Thyroid gland (tissue), 4 donors: ENCODE results near the gene SCN7A. TPM values are rescaled to one million over a fixed set of nuclear protein-coding genes. Genes with fewer than 3 reads are reported as not detected.

Experiments used
- DNase-seq, 2 donors: peaks; one replicate each; pipeline ENCODE4 v3.0.0-alpha.2; 2019
- H3K27ac ChIP-seq, 3 donors: fragments of 200-600 bp; sonication (generic); 1 replicate in 2 of 3; 2 replicates in 1 of 3; pipeline ENCODE4 v1.5.1; 2016 to 2019; ENCODE audit warnings: mild to moderate bottlenecking in 1 of 3, moderate library complexity in 1 of 3
- H3K27me3 ChIP-seq: fragments of 200-600 bp; sonication (generic); one replicate; pipeline ENCODE4 v1.5.1; 2019
- H3K36me3 ChIP-seq, 2 donors: fragments of 200-600 bp; sonication (generic); one replicate each; pipeline ENCODE4 v1.5.1; 2016 to 2019
- H3K4me1 ChIP-seq, 2 donors: fragments of 200-600 bp; sonication (generic); one replicate each; pipeline ENCODE4 v1.5.1; 2017 to 2019
- H3K4me3 ChIP-seq, 3 donors: fragments of 200-600 bp; sonication (generic); replicated peaks in 1 of 3; 1 replicate in 2 of 3; 2 replicates in 1 of 3; pipeline ENCODE4 v1.5.1; 2016; ENCODE audit warnings: mild to moderate bottlenecking in 1 of 3
- H3K9me3 ChIP-seq: fragments of 200-600 bp; sonication (generic); one replicate; pipeline ENCODE4 v1.5.1; 2017
- POLR2A ChIP-seq, 2 donors: fragments of 450-650 bp; IDR thresholded peaks; one replicate each; pipeline ENCODE4 v1.6.1; 2017; ENCODE audit warnings: antibody characterized with exemption in 2 of 2, mild to moderate bottlenecking in 2 of 2, moderate library complexity in 1 of 2
- WGBS, 2 donors: methylation state at CpG; one replicate each; pipeline ENCODE4 v1.1.5; 2017; 5-methylcytosine and 5-hydroxymethylcytosine counted together
- intact Hi-C: fragments of 100-400 bp; cut with DNase I; formaldehyde crosslinking; loops from one replicate; pipeline ENCODE4 v1.15.1; 2023
- total RNA-seq, 4 donors: library from RNA; depleted of rRNA; stranded (reverse); fragments of >200 nt; gene quantifications; one replicate each; pipeline ENCODE4 v1.2.3, GENCODE V29; 2016
- TF ChIP-seq, protein P1 (sequence below), 6 experiments: fragments of 200-600 bp in 3 of 6; fragments of 450-650 bp in 3 of 6; sonication (generic) in 3 of 6; IDR thresholded peaks; one replicate each; pipeline ENCODE4 v1.5.1; 2016 to 2019; ENCODE audit warnings: antibody characterized with exemption in 6 of 6, mild to moderate bottlenecking in 2 of 6, inconsistent platforms in 1 of 6, moderate library complexity in 1 of 6

The SCN7A gene
- total RNA-seq, 4 donors from 2014 or later, result 1.6 to 3.0 (median 2.1) TPM

- H3K4me1 ChIP-seq, result peaks cover 0 to 10% of the 10 kb centered on the region in 2 donors
- H3K27ac ChIP-seq, result no peak overlapping the region
- no peak for DNase-seq
- no peaks in the 10 kb centered on the region for H3K9me3 ChIP-seq
- H3K36me3 ChIP-seq, result no peaks in the 10 kb centered on the region
- H3K27me3 ChIP-seq, result no peaks in the 10 kb centered on the region
- intact Hi-C loops, result no loop called here
- peak overlapping the region in 2 of 3 donors; percentile 34 to 42 for H3K4me3 ChIP-seq
- no peak for TF ChIP-seq POLR2A (IDR thresholded peaks at IDR 0.05)
- TF ChIP-seq, protein P1, sequence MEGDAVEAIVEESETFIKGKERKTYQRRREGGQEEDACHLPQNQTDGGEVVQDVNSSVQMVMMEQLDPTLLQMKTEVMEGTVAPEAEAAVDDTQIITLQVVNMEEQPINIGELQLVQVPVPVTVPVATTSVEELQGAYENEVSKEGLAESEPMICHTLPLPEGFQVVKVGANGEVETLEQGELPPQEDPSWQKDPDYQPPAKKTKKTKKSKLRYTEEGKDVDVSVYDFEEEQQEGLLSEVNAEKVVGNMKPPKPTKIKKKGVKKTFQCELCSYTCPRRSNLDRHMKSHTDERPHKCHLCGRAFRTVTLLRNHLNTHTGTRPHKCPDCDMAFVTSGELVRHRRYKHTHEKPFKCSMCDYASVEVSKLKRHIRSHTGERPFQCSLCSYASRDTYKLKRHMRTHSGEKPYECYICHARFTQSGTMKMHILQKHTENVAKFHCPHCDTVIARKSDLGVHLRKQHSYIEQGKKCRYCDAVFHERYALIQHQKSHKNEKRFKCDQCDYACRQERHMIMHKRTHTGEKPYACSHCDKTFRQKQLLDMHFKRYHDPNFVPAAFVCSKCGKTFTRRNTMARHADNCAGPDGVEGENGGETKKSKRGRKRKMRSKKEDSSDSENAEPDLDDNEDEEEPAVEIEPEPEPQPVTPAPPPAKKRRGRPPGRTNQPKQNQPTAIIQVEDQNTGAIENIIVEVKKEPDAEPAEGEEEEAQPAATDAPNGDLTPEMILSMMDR (IDR thresholded peaks at IDR 0.05), result no peak
- 6 to 8% methylated on average over 11 of the region's 11 CpGs for WGBS, 2 donors
These were observed 117.6 kb downstream of the SCN7A start for GRCh38 chr2:166376488-166376828.

GRCh38 chr2:166375736-166376487 is 118.1 kb downstream of the SCN7A start, which contains the start of gene SCN9A:
Gene SCN9A, minus strand, starts transcription at chr2:166375944. Its CDS starts 64,188 bp downstream, at chr2:166311756.
- 0 to 1% methylated on average over 7 to 16 of the region's 45 CpGs for WGBS, 2 donors
- intact Hi-C loops, result no loop called here
- peak in 1 of 2 donors; percentile 53 for TF ChIP-seq POLR2A (IDR thresholded peaks at IDR 0.05)
- TF ChIP-seq, protein P1 (IDR thresholded peaks at IDR 0.05), result peak in 1 of 6 experiments; percentile 12
- H3K36me3 ChIP-seq, result no peaks in the 10 kb centered on the region
- H3K27ac ChIP-seq, result peak within 1 kb of the TSS in 1 of 3 donors; percentile 40
- no peaks in the 10 kb centered on the region for H3K9me3 ChIP-seq
- peak; percentile 81 to 83 for DNase-seq
- no peaks in the 10 kb centered on the region for H3K27me3 ChIP-seq
- peaks cover 0 to 10% of the 10 kb centered on the region in 2 donors for H3K4me1 ChIP-seq
- H3K4me3 ChIP-seq, result peak within 1 kb of the TSS in 2 of 3 donors; percentile 34 to 42

- H3K27ac ChIP-seq, result peak overlapping the region in 1 of 3 donors; percentile 40
These were observed 118.8 kb downstream of the SCN7A start for GRCh38 chr2:166375195-166375735.

DNA sequence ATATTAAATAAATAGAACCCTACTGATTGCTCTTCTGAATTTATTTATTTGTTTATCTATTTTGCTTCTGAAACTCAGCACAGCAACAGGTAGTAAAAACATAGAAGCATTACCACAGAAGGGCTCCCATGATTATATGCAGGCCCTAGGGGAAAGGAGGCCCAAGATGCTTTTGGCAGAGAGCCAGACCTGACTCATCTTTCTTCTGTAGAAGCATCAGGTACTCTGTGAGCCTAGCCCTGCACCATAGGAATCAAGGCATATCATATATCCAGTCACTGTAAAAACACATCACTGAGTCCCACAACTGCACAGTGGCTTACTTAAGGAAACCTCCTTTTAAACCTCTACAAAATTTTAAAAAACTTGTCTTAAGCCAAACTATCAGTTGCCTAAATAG is 120.1 kb downstream of the SCN7A start:
- intact Hi-C loops, result no loop called here
- Histone ChIP-seq H3K9me3 (no peaks in the 10 kb centered on the region), H3K4me1 (peaks cover 0 to 10% of the 10 kb centered on the region in 2 donors), H3K36me3 (no peaks in the 10 kb centered on the region), H3K4me3 (no peak overlapping the region), H3K27me3 (no peaks in the 10 kb centered on the region), H3K27ac (no peak overlapping the region)
- no peak for DNase-seq
- TF ChIP-seq POLR2A (IDR thresholded peaks at IDR 0.05), result no peak

More at GRCh38 chr2:166375195-166375735, 118.8 kb downstream of the SCN7A start:
- intact Hi-C loops, result no loop called here
- H3K4me1 ChIP-seq, result peaks cover 0 to 10% of the 10 kb centered on the region in 2 donors
- peak overlapping the region in 1 of 3 donors; percentile 42 for H3K4me3 ChIP-seq
- H3K9me3 ChIP-seq, result no peaks in the 10 kb centered on the region
- 1% methylated on average over 15 to 17 of the region's 17 CpGs for WGBS, 2 donors
- TF ChIP-seq, protein P1 (IDR thresholded peaks at IDR 0.05), result no peak
- no peak for TF ChIP-seq POLR2A (IDR thresholded peaks at IDR 0.05)
- H3K27me3 ChIP-seq, result no peaks in the 10 kb centered on the region
- DNase-seq, result no peak
- no peaks in the 10 kb centered on the region for H3K36me3 ChIP-seq

DNA sequence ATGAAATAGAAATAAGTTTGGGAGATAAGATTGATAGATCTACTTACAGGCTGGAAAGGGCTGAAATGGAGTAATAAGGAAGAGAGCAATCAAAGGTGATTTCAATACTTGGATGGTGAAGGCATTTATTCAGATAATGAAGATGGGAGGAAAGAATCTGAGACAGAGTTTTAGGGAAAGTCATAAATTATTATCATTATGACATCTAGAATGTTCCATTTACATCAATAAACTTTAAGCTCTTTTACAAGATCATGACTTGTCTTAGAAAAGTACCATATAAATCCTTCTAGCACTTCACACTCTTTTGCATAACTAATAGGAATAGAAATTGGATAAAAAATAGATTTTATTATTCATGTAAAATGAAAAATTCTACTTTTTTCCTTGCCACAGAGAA is 120.5 kb downstream of the SCN7A start:
- Histone ChIP-seq H3K4me3 (no peak overlapping the region), H3K4me1 (peaks cover 0 to 10% of the 10 kb centered on the region in 2 donors), H3K27ac (no peak overlapping the region), H3K9me3 (no peaks in the 10 kb centered on the region), H3K36me3 (no peaks in the 10 kb centered on the region), H3K27me3 (no peaks in the 10 kb centered on the region)
- intact Hi-C loops, result no loop called here
- DNase-seq, result no peak
- no peak for TF ChIP-seq POLR2A (IDR thresholded peaks at IDR 0.05)
- TF ChIP-seq, protein P1 (IDR thresholded peaks at IDR 0.05), result no peak
